WTC11 (cell line): ENCODE measurements around the gene UBA1. TPM values are rescaled to one million over a fixed set of nuclear protein-coding genes. Genes with fewer than 3 reads are reported as not detected.

Source experiments
- ATAC-seq: fragments of 200-7000 bp; cut with Tn5 transposase; 2 replicates; pipeline ENCODE4 v1.10.0; 2021; ENCODE audit warnings: mild to moderate bottlenecking, moderate library complexity
- CTCF ChIA-PET: fragments of 300-600 bp; sonication (Branson Sonifier 250); formaldehyde crosslinking; loops from one replicate; lab custom pipeline; 2021; ENCODE audit warnings: antibody characterized with exemption; lab: Charles Lee
- POLR2A ChIA-PET: fragments of 350-600 bp; sonication (Branson Sonifier 250); formaldehyde crosslinking; loops from one replicate; lab custom pipeline; 2021; ENCODE audit warnings: antibody characterized with exemption; lab: Charles Lee
- DNase-seq: peaks from one replicate; pipeline ENCODE4 v3.0.0; 2021; ENCODE audit warnings: low spot score
- H3K27ac Mint-ChIP-seq: 2 replicates; pipeline ENCODE4 v1.8.0; 2021; ENCODE audit warnings: mixed read lengths
- H3K27me3 Mint-ChIP-seq: 2 replicates; pipeline ENCODE4 v1.8.0; 2021; ENCODE audit warnings: low read depth, mild to moderate bottlenecking, moderate library complexity, mixed read lengths
- H3K36me3 Mint-ChIP-seq: 2 replicates; pipeline ENCODE4 v1.8.0; 2021; ENCODE audit warnings: mixed read lengths
- H3K4me1 Mint-ChIP-seq: 2 replicates; pipeline ENCODE4 v1.8.0; 2022; ENCODE audit warnings: mixed read lengths
- H3K4me3 Mint-ChIP-seq: 2 replicates; pipeline ENCODE4 v1.8.0; 2021; ENCODE audit warnings: mild to moderate bottlenecking, moderate library complexity, mixed read lengths
- H3K9me3 Mint-ChIP-seq: 2 replicates; pipeline ENCODE4 v1.8.0; 2021; ENCODE audit warnings: mixed read lengths
- CREM ChIP-seq: sonication (generic); formaldehyde crosslinking; IDR thresholded peaks from 2 replicates; pipeline ENCODE4 v1.8.1; 2022; ENCODE audit warnings: mild to moderate bottlenecking, missing genetic modification reagents, moderate library complexity
- ELF4 ChIP-seq: sonication (generic); formaldehyde crosslinking; IDR thresholded peaks from 2 replicates; pipeline ENCODE4 v1.8.1; 2022; ENCODE audit warnings: low read depth, mild to moderate bottlenecking, moderate library complexity, missing genetic modification reagents
- EMX1 ChIP-seq: fragments of 250-450 bp; sonication (Bioruptor Pico); IDR thresholded peaks from 2 replicates; pipeline ENCODE4 v1.8.0; 2021; ENCODE audit warnings: mild to moderate bottlenecking
- FOXK1 ChIP-seq: sonication (generic); formaldehyde crosslinking; IDR thresholded peaks from 2 replicates; pipeline ENCODE4 v1.8.0; 2022; ENCODE audit warnings: mild to moderate bottlenecking, moderate library complexity, missing genetic modification reagents
- GTF2I ChIP-seq: fragments of 250-450 bp; sonication (Bioruptor Pico); conservative IDR thresholded peaks from 2 replicates; pipeline ENCODE4 v1.4.0; 2021; ENCODE audit warnings: mild to moderate bottlenecking
- IRF2 ChIP-seq: sonication (generic); formaldehyde crosslinking; IDR thresholded peaks from 2 replicates; pipeline ENCODE4 v1.8.0; 2022; ENCODE audit warnings: low read depth, missing genetic modification reagents, borderline replicate concordance
- MXD4 ChIP-seq: fragments of 250-450 bp; sonication (Bioruptor Pico); IDR thresholded peaks from 2 replicates; pipeline ENCODE4 v1.8.0; 2021; ENCODE audit warnings: mild to moderate bottlenecking, moderate library complexity, borderline replicate concordance
- MYBL2 ChIP-seq: sonication (generic); formaldehyde crosslinking; IDR thresholded peaks from 2 replicates; pipeline ENCODE4 v1.8.1; 2023; ENCODE audit warnings: mild to moderate bottlenecking, moderate library complexity, missing genetic modification reagents
- NR3C1 ChIP-seq: sonication (generic); formaldehyde crosslinking; conservative IDR thresholded peaks from 2 replicates; pipeline ENCODE4 v1.8.1; 2023; ENCODE audit warnings: low read depth, mild to moderate bottlenecking, missing genetic modification reagents
- SP1 ChIP-seq: sonication (generic); formaldehyde crosslinking; conservative IDR thresholded peaks from 2 replicates; pipeline ENCODE4 v1.8.1; 2022; ENCODE audit warnings: missing genetic modification reagents
- TCF7 ChIP-seq: sonication (generic); formaldehyde crosslinking; IDR thresholded peaks from 2 replicates; pipeline ENCODE4 v1.8.0; 2022; ENCODE audit warnings: mild to moderate bottlenecking, low read depth, missing genetic modification reagents, moderate library complexity
- TEAD1 ChIP-seq: sonication (generic); formaldehyde crosslinking; IDR thresholded peaks from 2 replicates; pipeline ENCODE4 v1.8.0; 2022; ENCODE audit warnings: mild to moderate bottlenecking, missing genetic modification reagents
- TEAD4 ChIP-seq: sonication (generic); formaldehyde crosslinking; IDR thresholded peaks from 2 replicates; pipeline ENCODE4 v1.8.0; 2022; ENCODE audit warnings: mild to moderate bottlenecking, missing genetic modification reagents
- TP53 ChIP-seq: sonication (generic); formaldehyde crosslinking; IDR thresholded peaks from 2 replicates; pipeline ENCODE4 v1.8.1; 2023; ENCODE audit warnings: mild to moderate bottlenecking, missing genetic modification reagents
- total RNA-seq: library from RNA; stranded (reverse); gene quantifications from 3 replicates; pipeline ENCODE4 v1.2.3, GENCODE V29; 2021
- TF ChIP-seq, protein P1 (sequence below): sonication (generic); formaldehyde crosslinking; IDR thresholded peaks from 2 replicates; pipeline ENCODE4 v1.8.1; 2023; ENCODE audit warnings: mild to moderate bottlenecking, missing genetic modification reagents
- TF ChIP-seq, protein P2 (sequence below): sonication (generic); formaldehyde crosslinking; IDR thresholded peaks from 2 replicates; pipeline ENCODE4 v1.8.0; 2022; ENCODE audit warnings: mild to moderate bottlenecking, missing genetic modification reagents
- TF ChIP-seq, protein P3 (sequence below): sonication (generic); formaldehyde crosslinking; IDR thresholded peaks from 2 replicates; pipeline ENCODE4 v1.8.1; 2023; ENCODE audit warnings: mild to moderate bottlenecking, missing genetic modification reagents, moderate library complexity
- TF ChIP-seq, protein P4 (sequence below): sonication (generic); formaldehyde crosslinking; IDR thresholded peaks from 2 replicates; pipeline ENCODE4 v1.8.1; 2023; ENCODE audit warnings: mild to moderate bottlenecking, missing genetic modification reagents, moderate library complexity
- TF ChIP-seq, protein P5 (sequence below): sonication (generic); formaldehyde crosslinking; IDR thresholded peaks from 2 replicates; pipeline ENCODE4 v1.8.0; 2022; ENCODE audit warnings: mild to moderate bottlenecking, missing genetic modification reagents
- TF ChIP-seq, protein P6 (sequence below): sonication (generic); formaldehyde crosslinking; IDR thresholded peaks from 2 replicates; pipeline ENCODE4 v1.8.0; 2022; ENCODE audit warnings: mild to moderate bottlenecking, missing genetic modification reagents

The UBA1 gene
- total RNA-seq, 1 experiment from 2014 or later: 379 TPM

DNA sequence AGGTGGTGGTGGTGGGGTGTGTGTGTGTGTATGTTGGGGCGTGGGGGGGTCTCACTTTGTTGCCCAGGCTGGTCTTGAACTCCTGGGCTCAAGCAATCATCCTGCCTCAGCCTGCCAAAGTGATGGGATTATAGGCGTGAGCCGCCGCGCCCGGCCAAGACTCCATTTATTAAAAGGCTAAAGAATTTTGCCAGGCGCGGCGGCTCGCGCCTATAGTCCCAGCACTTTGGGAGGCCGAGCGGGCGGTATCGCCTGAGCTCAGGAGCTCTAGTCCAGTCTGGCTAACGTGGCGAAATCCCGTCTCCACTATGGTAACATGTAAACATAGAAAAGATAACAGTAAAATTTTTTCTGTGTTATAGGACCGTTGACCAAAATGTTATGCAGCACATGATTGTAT, 3.7 kb upstream of the UBA1 start (continued):
- TF ChIP-seq, protein P1, sequence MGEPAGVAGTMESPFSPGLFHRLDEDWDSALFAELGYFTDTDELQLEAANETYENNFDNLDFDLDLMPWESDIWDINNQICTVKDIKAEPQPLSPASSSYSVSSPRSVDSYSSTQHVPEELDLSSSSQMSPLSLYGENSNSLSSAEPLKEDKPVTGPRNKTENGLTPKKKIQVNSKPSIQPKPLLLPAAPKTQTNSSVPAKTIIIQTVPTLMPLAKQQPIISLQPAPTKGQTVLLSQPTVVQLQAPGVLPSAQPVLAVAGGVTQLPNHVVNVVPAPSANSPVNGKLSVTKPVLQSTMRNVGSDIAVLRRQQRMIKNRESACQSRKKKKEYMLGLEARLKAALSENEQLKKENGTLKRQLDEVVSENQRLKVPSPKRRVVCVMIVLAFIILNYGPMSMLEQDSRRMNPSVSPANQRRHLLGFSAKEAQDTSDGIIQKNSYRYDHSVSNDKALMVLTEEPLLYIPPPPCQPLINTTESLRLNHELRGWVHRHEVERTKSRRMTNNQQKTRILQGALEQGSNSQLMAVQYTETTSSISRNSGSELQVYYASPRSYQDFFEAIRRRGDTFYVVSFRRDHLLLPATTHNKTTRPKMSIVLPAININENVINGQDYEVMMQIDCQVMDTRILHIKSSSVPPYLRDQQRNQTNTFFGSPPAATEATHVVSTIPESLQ (CRISPR knock-in tag): no peak
- TF ChIP-seq SP1 (CRISPR knock-in tag): no peak
- TF ChIP-seq ELF4: no peak
- TF ChIP-seq TP53 (CRISPR knock-in tag): no peak
- TF ChIP-seq, all 79 proteins: peak for 0

DNA sequence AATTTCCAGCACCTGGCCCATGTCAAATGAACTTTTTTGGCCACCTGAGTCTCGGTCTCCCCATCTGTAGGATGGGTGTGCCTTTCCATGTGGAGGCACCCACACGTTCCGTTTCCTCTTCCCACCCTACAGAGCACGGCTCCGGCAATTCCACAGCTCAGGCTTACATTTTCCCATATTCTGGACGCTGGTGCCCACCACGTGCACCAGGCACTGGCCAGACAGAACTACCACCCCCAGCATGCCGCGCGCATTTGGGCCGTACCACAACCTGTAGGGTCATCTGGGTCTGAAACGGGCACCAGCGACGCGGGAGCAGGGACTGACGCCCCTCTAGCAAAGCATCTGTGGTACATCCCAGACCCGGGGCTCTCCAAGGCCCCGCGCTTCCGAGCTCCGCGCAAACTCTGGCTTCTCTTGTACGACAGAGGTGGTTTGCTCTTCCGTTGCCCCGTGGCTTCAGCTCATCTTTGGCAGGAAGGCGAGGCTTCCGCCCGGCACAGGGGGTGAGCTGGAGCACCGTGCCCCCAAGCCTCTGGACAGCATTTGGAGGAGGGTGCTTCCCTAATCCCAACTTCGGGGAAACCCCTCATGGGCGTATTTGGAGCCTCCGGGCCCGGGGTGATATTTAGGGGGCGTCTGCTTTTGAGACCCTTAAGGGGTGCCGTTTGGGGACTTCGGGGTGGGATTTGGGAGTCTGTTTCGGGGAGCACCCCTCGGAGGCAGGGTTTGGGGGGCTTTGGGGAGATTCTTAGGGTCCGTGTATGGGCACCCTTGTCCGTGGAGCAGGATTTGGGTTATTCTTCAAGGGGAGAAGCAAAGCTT, 3.0 kb upstream of the UBA1 start:
- peak; percentile 51 for TF ChIP-seq SP1 (CRISPR knock-in tag)
- TF ChIP-seq FOXK1 (CRISPR knock-in tag): 0 out of 2 replicates have a peak, but pooled peaks have one; percentile 54
- TF ChIP-seq MYBL2 (CRISPR knock-in tag): 0 out of 2 replicates have a peak, but pooled peaks have one; percentile 20
- TF ChIP-seq, protein P2, sequence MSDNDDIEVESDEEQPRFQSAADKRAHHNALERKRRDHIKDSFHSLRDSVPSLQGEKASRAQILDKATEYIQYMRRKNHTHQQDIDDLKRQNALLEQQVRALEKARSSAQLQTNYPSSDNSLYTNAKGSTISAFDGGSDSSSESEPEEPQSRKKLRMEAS (CRISPR knock-in tag): peak; percentile 86
- 0 out of 2 replicates have a peak, but pooled peaks have one; percentile 10 for TF ChIP-seq CREM (CRISPR knock-in tag)
- TF ChIP-seq GTF2I (CRISPR knock-in tag): peak; percentile 70; the same call in 1 of the 2 replicates
- TF ChIP-seq TCF7 (CRISPR knock-in tag): no peak
- TF ChIP-seq, protein P3, sequence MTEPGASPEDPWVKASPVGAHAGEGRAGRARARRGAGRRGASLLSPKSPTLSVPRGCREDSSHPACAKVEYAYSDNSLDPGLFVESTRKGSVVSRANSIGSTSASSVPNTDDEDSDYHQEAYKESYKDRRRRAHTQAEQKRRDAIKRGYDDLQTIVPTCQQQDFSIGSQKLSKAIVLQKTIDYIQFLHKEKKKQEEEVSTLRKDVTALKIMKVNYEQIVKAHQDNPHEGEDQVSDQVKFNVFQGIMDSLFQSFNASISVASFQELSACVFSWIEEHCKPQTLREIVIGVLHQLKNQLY (CRISPR knock-in tag): no peak
- TF ChIP-seq, protein P4, sequence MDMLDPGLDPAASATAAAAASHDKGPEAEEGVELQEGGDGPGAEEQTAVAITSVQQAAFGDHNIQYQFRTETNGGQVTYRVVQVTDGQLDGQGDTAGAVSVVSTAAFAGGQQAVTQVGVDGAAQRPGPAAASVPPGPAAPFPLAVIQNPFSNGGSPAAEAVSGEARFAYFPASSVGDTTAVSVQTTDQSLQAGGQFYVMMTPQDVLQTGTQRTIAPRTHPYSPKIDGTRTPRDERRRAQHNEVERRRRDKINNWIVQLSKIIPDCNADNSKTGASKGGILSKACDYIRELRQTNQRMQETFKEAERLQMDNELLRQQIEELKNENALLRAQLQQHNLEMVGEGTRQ: peak; percentile 63; the same call in 1 of the 2 replicates
- no peak for TF ChIP-seq IRF2 (CRISPR knock-in tag)
- TF ChIP-seq, protein P5, sequence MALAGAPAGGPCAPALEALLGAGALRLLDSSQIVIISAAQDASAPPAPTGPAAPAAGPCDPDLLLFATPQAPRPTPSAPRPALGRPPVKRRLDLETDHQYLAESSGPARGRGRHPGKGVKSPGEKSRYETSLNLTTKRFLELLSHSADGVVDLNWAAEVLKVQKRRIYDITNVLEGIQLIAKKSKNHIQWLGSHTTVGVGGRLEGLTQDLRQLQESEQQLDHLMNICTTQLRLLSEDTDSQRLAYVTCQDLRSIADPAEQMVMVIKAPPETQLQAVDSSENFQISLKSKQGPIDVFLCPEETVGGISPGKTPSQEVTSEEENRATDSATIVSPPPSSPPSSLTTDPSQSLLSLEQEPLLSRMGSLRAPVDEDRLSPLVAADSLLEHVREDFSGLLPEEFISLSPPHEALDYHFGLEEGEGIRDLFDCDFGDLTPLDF: no peak
- no peak for TF ChIP-seq TEAD4
- TF ChIP-seq TEAD1: no peak
- no peak for TF ChIP-seq EMX1 (CRISPR knock-in tag)
- no peak for TF ChIP-seq NR3C1 (CRISPR knock-in tag)
- TF ChIP-seq, protein P6, sequence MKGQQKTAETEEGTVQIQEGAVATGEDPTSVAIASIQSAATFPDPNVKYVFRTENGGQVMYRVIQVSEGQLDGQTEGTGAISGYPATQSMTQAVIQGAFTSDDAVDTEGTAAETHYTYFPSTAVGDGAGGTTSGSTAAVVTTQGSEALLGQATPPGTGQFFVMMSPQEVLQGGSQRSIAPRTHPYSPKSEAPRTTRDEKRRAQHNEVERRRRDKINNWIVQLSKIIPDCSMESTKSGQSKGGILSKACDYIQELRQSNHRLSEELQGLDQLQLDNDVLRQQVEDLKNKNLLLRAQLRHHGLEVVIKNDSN: peak; percentile 36; the same call in 1 of the 2 replicates
- no peak for TF ChIP-seq MXD4 (CRISPR knock-in tag)
- ATAC-seq (peak; percentile 75), DNase-seq (peak; percentile 86)
- ChIA-PET POLR2A (interaction anchor here (0.8 to 1.4 kb wide), 8 partner anchors 10 to 333 kb away, joined by 3 to 9 read pairs (median 3); partner anchors contain the start of genes CDK16, NDUFB11 and RBM10), CTCF (interaction anchor here (0.6 to 1.9 kb wide), 3 partner anchors 193 to 333 kb away, joined by 6 read pairs; no protein-coding TSS in a partner anchor)
- Mint-ChIP-seq H3K4me1 (peaks cover 28% of the 10 kb centered on the region), H3K27me3 (no peaks in the 10 kb centered on the region), H3K36me3 (peaks cover 3% of the 10 kb centered on the region), H3K4me3 (peak overlapping the region; percentile 91), H3K27ac (peak overlapping the region; percentile 63; the same call in 1 of the 2 replicates), H3K9me3 (no peaks in the 10 kb centered on the region)
